Progenitor cell of endocrine pancreas (in vitro differentiated cells): ENCODE results near the gene NRXN3. TPM values are rescaled to one million over a fixed set of nuclear protein-coding genes. Genes with fewer than 3 reads are reported as not detected.

ENCODE experiments used
- DNase-seq: peaks from one replicate; pipeline ENCODE4 v3.0.0; 2021; ENCODE audit warnings: low spot score; ENCODE audit not compliant: unreplicated experiment
- H3K27ac Mint-ChIP-seq: 2 replicates; pipeline ENCODE4 v1.8.0; 2021; ENCODE audit warnings: mild to moderate bottlenecking, moderate library complexity, mixed read lengths
- H3K27me3 Mint-ChIP-seq: 2 replicates; pipeline ENCODE4 v1.8.0; 2021; ENCODE audit warnings: mixed read lengths
- H3K36me3 Mint-ChIP-seq: 2 replicates; pipeline ENCODE4 v1.8.0; 2022; ENCODE audit warnings: mixed read lengths; ENCODE audit not compliant: insufficient read depth
- H3K4me1 Mint-ChIP-seq: 2 replicates; pipeline ENCODE4 v1.8.0; 2021; ENCODE audit warnings: low read depth, mixed read lengths
- H3K4me3 Mint-ChIP-seq: 2 replicates; pipeline ENCODE4 v1.8.0; 2021; ENCODE audit warnings: low read depth, mild to moderate bottlenecking, moderate library complexity, mixed read lengths
- H3K9me3 Mint-ChIP-seq: 2 replicates; pipeline ENCODE4 v1.8.0; 2021; ENCODE audit warnings: low read depth, mixed read lengths
- total RNA-seq: library from RNA; stranded (reverse); gene quantifications from 2 replicates; pipeline ENCODE4 v1.2.1, GENCODE V29; 2021
- TF ChIP-seq, protein P1 (sequence below): fragments of 200-600 bp; sonication (generic); IDR thresholded peaks from one replicate; pipeline ENCODE4 v1.5.0; 2021; ENCODE audit warnings: antibody characterized with exemption, mild to moderate bottlenecking; ENCODE audit not compliant: unreplicated experiment

Gene NRXN3
- total RNA-seq, 1 donor from 2014 or later = 22.1 TPM

- TF ChIP-seq, protein P1, sequence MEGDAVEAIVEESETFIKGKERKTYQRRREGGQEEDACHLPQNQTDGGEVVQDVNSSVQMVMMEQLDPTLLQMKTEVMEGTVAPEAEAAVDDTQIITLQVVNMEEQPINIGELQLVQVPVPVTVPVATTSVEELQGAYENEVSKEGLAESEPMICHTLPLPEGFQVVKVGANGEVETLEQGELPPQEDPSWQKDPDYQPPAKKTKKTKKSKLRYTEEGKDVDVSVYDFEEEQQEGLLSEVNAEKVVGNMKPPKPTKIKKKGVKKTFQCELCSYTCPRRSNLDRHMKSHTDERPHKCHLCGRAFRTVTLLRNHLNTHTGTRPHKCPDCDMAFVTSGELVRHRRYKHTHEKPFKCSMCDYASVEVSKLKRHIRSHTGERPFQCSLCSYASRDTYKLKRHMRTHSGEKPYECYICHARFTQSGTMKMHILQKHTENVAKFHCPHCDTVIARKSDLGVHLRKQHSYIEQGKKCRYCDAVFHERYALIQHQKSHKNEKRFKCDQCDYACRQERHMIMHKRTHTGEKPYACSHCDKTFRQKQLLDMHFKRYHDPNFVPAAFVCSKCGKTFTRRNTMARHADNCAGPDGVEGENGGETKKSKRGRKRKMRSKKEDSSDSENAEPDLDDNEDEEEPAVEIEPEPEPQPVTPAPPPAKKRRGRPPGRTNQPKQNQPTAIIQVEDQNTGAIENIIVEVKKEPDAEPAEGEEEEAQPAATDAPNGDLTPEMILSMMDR = no peak
- DNase-seq = no peak
- H3K4me3 Mint-ChIP-seq = no peak overlapping the region
- H3K27me3 Mint-ChIP-seq = peaks cover 30% of the 10 kb centered on the region
- H3K36me3 Mint-ChIP-seq = no peaks in the 10 kb centered on the region
- no peaks in the 10 kb centered on the region for H3K4me1 Mint-ChIP-seq
- H3K27ac Mint-ChIP-seq = no peak overlapping the region
- no peaks in the 10 kb centered on the region for H3K9me3 Mint-ChIP-seq
Measured at GRCh38 chr14:78512021-78512420, 341.8 kb downstream of the NRXN3 start.

DNA sequence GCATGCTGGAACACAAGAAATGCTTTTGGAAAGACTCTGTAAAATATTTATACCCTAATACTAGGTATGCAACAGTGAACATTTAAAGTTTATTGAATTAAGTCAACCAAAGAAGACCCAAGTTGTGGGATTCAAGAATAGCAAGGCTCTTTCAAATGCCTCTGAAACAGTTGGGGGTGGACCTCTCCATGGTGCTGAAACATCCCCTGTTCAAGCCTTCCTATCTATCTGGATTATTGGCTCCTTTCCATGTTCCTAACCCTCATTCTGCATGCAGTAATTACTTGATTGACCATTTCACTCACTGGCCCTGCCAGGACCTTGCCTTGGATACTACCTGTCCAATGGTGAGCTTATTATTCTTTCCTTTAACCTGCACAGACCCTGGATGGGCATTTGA, 349.7 kb downstream of the NRXN3 start:
- no peak overlapping the region for H3K27ac Mint-ChIP-seq
- H3K4me1 Mint-ChIP-seq = no peaks in the 10 kb centered on the region
- DNase-seq = peak; percentile 62
- TF ChIP-seq, protein P1 = no peak
- no peaks in the 10 kb centered on the region for H3K36me3 Mint-ChIP-seq
- no peaks in the 10 kb centered on the region for H3K9me3 Mint-ChIP-seq
- H3K27me3 Mint-ChIP-seq = peaks cover 24% of the 10 kb centered on the region
- H3K4me3 Mint-ChIP-seq = no peak overlapping the region

DNA sequence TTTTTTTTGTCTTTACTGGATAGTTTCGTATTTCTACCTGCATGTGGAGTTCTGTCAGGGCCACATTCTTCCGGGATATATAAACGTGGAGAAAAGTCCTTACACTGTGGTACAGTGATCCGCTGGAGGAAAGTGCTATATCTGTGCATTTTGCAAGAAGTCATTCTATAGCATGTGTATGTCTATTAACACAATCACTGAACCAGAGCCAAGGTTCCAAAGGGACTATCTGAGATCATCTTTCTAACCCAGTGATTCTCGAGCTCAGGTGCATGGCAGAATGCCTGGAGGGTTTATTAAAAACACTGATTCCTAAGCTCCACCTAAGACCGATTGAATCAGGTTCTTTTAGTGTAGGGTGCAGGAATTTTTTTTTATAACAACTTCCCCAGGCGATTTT, 354.0 kb downstream of the NRXN3 start:
- Mint-ChIP-seq H3K4me1 (no peaks in the 10 kb centered on the region), H3K4me3 (no peak overlapping the region), H3K36me3 (no peaks in the 10 kb centered on the region), H3K27ac (no peak overlapping the region), H3K27me3 (peaks cover 20% of the 10 kb centered on the region), H3K9me3 (no peaks in the 10 kb centered on the region)
- no peak for DNase-seq
- TF ChIP-seq, protein P1 = no peak

DNA sequence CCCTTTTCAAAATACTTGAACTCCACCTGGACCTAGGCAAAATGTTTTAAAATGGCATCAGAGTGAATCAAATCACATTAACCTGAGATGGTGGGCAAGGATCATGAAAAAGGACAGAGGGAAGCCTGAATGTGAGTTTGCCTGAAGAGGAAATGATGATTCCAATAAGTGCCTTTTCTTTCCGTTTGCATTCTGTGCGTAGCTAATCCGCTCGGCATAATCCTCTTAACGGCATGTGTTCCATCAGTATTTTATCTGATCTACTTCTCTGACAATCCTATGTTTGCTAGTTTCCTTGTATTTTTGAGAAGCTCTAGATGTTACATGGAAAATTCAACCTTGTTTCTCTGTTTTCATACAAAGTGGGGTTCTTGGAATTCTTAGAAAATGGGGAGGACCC, 354.6 kb downstream of the NRXN3 start:
- Mint-ChIP-seq H3K27me3 (peaks cover 20% of the 10 kb centered on the region), H3K9me3 (no peaks in the 10 kb centered on the region), H3K27ac (no peak overlapping the region), H3K36me3 (no peaks in the 10 kb centered on the region), H3K4me1 (no peaks in the 10 kb centered on the region), H3K4me3 (no peak overlapping the region)
- no peak for DNase-seq
- TF ChIP-seq, protein P1 = no peak

GRCh38 chr14:78530078-78530477, 359.9 kb downstream of the NRXN3 start:
- H3K9me3 Mint-ChIP-seq = no peaks in the 10 kb centered on the region
- no peaks in the 10 kb centered on the region for H3K36me3 Mint-ChIP-seq
- TF ChIP-seq, protein P1 = no peak
- H3K27me3 Mint-ChIP-seq = peaks cover 18% of the 10 kb centered on the region
- H3K4me1 Mint-ChIP-seq = peaks cover 1% of the 10 kb centered on the region
- H3K4me3 Mint-ChIP-seq = no peak overlapping the region
- peak; percentile 50 for DNase-seq
- no peak overlapping the region for H3K27ac Mint-ChIP-seq
